GM23248 (cell line): ENCODE measurements around the gene RBMS1.

Source experiments
- EZH2 ChIP-seq: fragments of 200-600 bp; sonication (generic); IDR thresholded peaks from 2 replicates; pipeline ENCODE4 v1.6.1; 2018; ENCODE audit warnings: antibody characterized with exemption, mild to moderate bottlenecking; ENCODE audit not compliant: insufficient read depth, poor library complexity, severe bottlenecking
- EZH2phosphoT487 ChIP-seq: fragments of 200-600 bp; sonication (generic); IDR thresholded peaks from 2 replicates; pipeline ENCODE4 v1.6.1; 2018; ENCODE audit warnings: antibody characterized with exemption, moderate library complexity, mild to moderate bottlenecking, low read depth; ENCODE audit not compliant: insufficient read depth

- TF ChIP-seq EZH2 (no peak), EZH2phosphoT487 (no peak)
Observed at GRCh38 chr2:160465406-160465805, 28.2 kb downstream of the RBMS1 start.
